Adrenal gland (tissue), 12 donors: ENCODE measurements around the gene PEAR1. TPM values are rescaled to one million over a fixed set of nuclear protein-coding genes. Genes with fewer than 3 reads are reported as not detected.
A peak's percentile ranks its signal among the peaks of the same experiment; 100 is the strongest.

ENCODE experiments used
- DNase-seq, 7 donors: peaks; one replicate each; pipeline ENCODE4 v3.0.0-alpha.2; 2019 to 2020
- H3K27ac ChIP-seq, 5 donors: fragments of 200-600 bp; sonication (generic) in 4 of 5; 1 replicate in 3 of 5; 2 replicates in 2 of 5; pipeline versions ENCODE4 v1.5.1 to v1.8.0; 2016 to 2020; ENCODE audit warnings: mild to moderate bottlenecking in 1 of 5
- H3K27me3 ChIP-seq: fragments of 200-600 bp; 2 replicates; pipeline ENCODE4 v1.8.0; 2021
- H3K36me3 ChIP-seq, 2 donors: fragments of 200-600 bp; replicated peaks in 1 of 2; 1 replicate in 1 of 2; 2 replicates in 1 of 2; pipeline versions ENCODE4 v1.5.1 to v1.8.0; 2018 to 2022
- H3K4me1 ChIP-seq, 2 donors: fragments of 200-600 bp; replicated peaks in 1 of 2; 1 replicate in 1 of 2; 2 replicates in 1 of 2; pipeline versions ENCODE4 v1.5.1 to v1.8.0; 2018 to 2021
- H3K4me3 ChIP-seq, 4 donors: fragments of 200-600 bp; sonication (generic) in 3 of 4; one replicate each; pipeline ENCODE4 v1.5.1; 2016 to 2018
- H3K9me3 ChIP-seq, 3 donors: fragments of 200-600 bp; sonication (generic) in 1 of 3; replicated peaks in 1 of 3; 1 replicate in 2 of 3; 2 replicates in 1 of 3; pipeline versions ENCODE4 v1.5.1 to v1.8.0; 2016 to 2021
- CTCF ChIP-seq, 6 experiments: fragments of 450-650 bp in 4 of 6; fragments of 200-600 bp in 2 of 6; sonication (generic) in 1 of 6; IDR thresholded peaks; 1 replicate in 5 of 6; 2 replicates in 1 of 6; pipeline versions ENCODE4 v1.5.1 to v1.8.0; 2016 to 2021; ENCODE audit warnings: antibody characterized with exemption in 6 of 6, mild to moderate bottlenecking in 2 of 6, moderate library complexity in 1 of 6
- POLR2A ChIP-seq, 2 donors: fragments of 450-650 bp; IDR thresholded peaks; one replicate each; pipeline ENCODE4 v1.6.1; 2017; ENCODE audit warnings: antibody characterized with exemption in 2 of 2, mild to moderate bottlenecking in 2 of 2, moderate library complexity in 1 of 2
- WGBS, 4 donors: extraction: QIAGEN DNeasy Blood & Tissue Kit in 2 of 4; methylation state at CpG; one replicate each; pipeline versions ENCODE4 v1.1.5 to v1.1.7; 2013 to 2017; 5-methylcytosine and 5-hydroxymethylcytosine counted together
- intact Hi-C, 2 donors: fragments of 100-400 bp; cut with DNase I; formaldehyde crosslinking; loops; one replicate each; pipeline versions ENCODE4 v1.14.1 to v1.15.0; 2022 to 2023
- polyA plus RNA-seq, 3 donors: library from polyadenylated mRNA; stranded (reverse); fragments of 200-250 nt in 2 of 3; fragments of 350-450 nt in 1 of 3; fragmentation: Illumina TruSeq in 1 of 3; extraction: RNeasy Lipid Tissue Mini Kit (QIAGEN cat#74804) in 1 of 3; gene quantifications; one replicate each; pipeline ENCODE4 v1.2.3, GENCODE V29; 2013 to 2014
- total RNA-seq, 9 donors: library from RNA; depleted of rRNA in 4 of 9; stranded (reverse); fragments of >200 nt in 4 of 9; fragments of 120-200 nt in 1 of 9; fragmentation: NEBNext Ultra II Directional in 1 of 9; extraction: Animal tissue kit (Norgen Biotek cat#: 25700) in 1 of 9; gene quantifications; one replicate each; pipeline versions ENCODE4 v1.1.0 to v1.2.4, GENCODE V29; 2013 to 2023
- donor health status: healthy with polysubstance abuse.
- donor health status: Bipolar disorder and iron deficiency.
- donor health status: DM: yes; HTN: yes; CAD: no.
- donor health status: DM: no; HTN: no; CAD: no.
- donor health status: DM: no; HTN: no; CAD: no.
- donor health status: DM: yes; HTN: yes; CAD: no.

PEAR1 gene
- total and polyA plus RNA-seq, 12 donors = 4.2 to 31.1 (median 10.4) TPM

GRCh38 chr1:156931974-156932710 lies 38.6 kb downstream of the PEAR1 start:
- peaks cover 0 to 4% of the 10 kb centered on the region in 2 donors for H3K4me1 ChIP-seq
- TF ChIP-seq CTCF (IDR thresholded peaks at IDR 0.05) = no peak
- TF ChIP-seq POLR2A (IDR thresholded peaks at IDR 0.05) = no peak
- intact Hi-C loops = no loop called here
- H3K9me3 ChIP-seq = no peaks in the 10 kb centered on the region
- no peak overlapping the region for H3K4me3 ChIP-seq
- no peak overlapping the region for H3K27ac ChIP-seq
- H3K36me3 ChIP-seq = peaks cover 0 to 17% of the 10 kb centered on the region in 2 donors
- no peaks in the 10 kb centered on the region for H3K27me3 ChIP-seq
- DNase-seq = no peak
- WGBS, 4 donors = 48 to 59% (median 56%) methylated on average over 4 to 8 of the region's 8 CpGs

GRCh38 chr1:156933136-156933535 lies 39.6 kb downstream of the PEAR1 start:
- Histone ChIP-seq H3K27me3 (no peaks in the 10 kb centered on the region), H3K4me3 (no peak overlapping the region), H3K9me3 (no peaks in the 10 kb centered on the region), H3K27ac (no peak overlapping the region), H3K4me1 (no peaks in the 10 kb centered on the region), H3K36me3 (peaks cover 0 to 22% of the 10 kb centered on the region in 2 donors)
- DNase-seq = no peak
- intact Hi-C loops = no loop called here
- 84 to 91% (median 86%) methylated on average over 6 of the region's 6 CpGs for WGBS, 4 donors
- TF ChIP-seq POLR2A (IDR thresholded peaks at IDR 0.05) (no peak), CTCF (IDR thresholded peaks at IDR 0.05) (no peak)

- no peak overlapping the region for H3K27ac ChIP-seq
- H3K27me3 ChIP-seq = no peaks in the 10 kb centered on the region
- no peak for DNase-seq
- H3K4me3 ChIP-seq = no peak overlapping the region
- no peaks in the 10 kb centered on the region for H3K9me3 ChIP-seq
- H3K4me1 ChIP-seq = no peaks in the 10 kb centered on the region
- H3K36me3 ChIP-seq = peaks cover 0 to 40% of the 10 kb centered on the region in 2 donors
- 85 to 89% (median 88%) methylated on average over 16 to 17 of the region's 17 CpGs for WGBS, 4 donors
- TF ChIP-seq POLR2A (IDR thresholded peaks at IDR 0.05) (no peak), CTCF (IDR thresholded peaks at IDR 0.05) (no peak)
- intact Hi-C loops = no loop called here
Measured at GRCh38 chr1:156935505-156936128, 42.1 kb downstream of the PEAR1 start.

- H3K27ac ChIP-seq = no peak overlapping the region
- H3K9me3 ChIP-seq = no peaks in the 10 kb centered on the region
- no peaks in the 10 kb centered on the region for H3K27me3 ChIP-seq
- TF ChIP-seq CTCF (IDR thresholded peaks at IDR 0.05) (no peak), POLR2A (IDR thresholded peaks at IDR 0.05) (no peak)
- peaks cover 0 to 46% of the 10 kb centered on the region in 2 donors for H3K36me3 ChIP-seq
- intact Hi-C loops = no loop called here
- no peak overlapping the region for H3K4me3 ChIP-seq
- 90 to 96% (median 93%) methylated on average over 4 to 5 of the region's 5 CpGs for WGBS, 4 donors
- peak in 1 of 7 donors; percentile 3 for DNase-seq
- no peaks in the 10 kb centered on the region for H3K4me1 ChIP-seq
Measured at GRCh38 chr1:156936191-156936590, 42.7 kb downstream of the PEAR1 start.
